ENCODE results near the gene CLCN2.
A peak's percentile ranks its signal among the peaks of the same experiment; 100 is the strongest.

The CLCN2 gene

GRCh38 chr3:184380627-184381260 is 19.3 kb upstream of the CLCN2 start:
- no peak for DNase-seq (ENCODE audit: low read depth, low spot score)

DNA sequence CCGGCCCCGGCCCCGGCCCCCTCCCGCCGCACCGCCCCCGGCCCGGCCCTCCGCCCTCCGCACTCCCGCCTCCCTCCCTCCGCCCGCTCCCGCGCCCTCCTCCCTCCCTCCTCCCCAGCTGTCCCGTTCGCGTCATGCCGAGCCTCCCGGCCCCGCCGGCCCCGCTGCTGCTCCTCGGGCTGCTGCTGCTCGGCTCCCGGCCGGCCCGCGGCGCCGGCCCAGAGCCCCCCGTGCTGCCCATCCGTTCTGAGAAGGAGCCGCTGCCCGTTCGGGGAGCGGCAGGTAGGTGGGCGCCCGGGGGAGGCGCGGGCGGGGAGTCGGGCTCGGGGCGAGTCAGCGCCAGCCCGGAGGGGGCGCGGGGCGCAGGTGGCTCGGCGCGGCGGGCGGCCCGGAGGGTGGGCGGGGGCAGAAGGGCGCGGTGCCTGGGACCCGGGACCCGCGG is 18.8 kb upstream of the CLCN2 start:
- DNase-seq (ENCODE audit: low read depth, low spot score) = no peak

DNA sequence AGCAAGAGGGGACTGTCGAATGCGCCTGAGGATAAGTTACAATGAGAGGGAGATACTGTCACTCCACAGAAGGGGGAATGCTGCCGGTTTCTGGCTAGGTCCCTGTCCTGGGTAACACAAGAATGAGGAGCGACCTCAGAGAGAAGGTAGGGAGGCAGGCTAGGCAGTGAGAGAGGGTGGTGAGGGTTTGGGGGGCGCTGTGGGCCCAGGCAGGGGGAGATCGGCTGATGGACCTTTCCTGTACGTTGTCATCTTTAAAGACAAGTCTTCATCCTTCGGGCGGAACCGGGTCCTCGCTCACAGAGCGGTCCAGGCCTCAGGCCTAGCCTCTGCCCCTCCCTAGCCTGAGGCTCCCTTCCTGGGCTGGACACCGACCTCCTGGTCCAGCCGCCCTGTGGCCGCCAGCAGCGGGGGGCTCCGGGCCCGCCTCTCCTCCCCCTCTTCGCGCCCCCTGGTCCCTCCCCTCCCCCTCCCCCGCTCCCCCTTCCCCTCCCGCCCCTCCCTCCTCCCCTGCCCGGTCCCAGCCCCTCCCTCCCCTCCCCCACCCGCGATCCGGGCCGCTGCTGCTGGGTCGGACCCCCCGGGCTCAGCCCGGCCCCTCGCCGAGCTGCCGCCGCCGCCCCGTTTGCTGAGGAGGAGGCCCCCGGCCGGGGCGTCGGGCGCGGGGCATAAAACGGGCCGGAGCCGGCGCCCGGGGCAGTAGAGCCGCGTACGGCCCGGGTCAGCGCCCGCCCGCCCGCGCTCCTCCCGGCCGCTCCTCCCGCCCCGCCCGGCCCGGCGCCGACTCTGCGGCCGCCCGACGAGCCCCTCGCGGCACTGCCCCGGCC is 18.2 kb upstream of the CLCN2 start, which contains the start of gene CHRD:
TSS of gene CHRD (plus strand) at position 697 of the 827 bp plus-strand sequence. CDS start 265 bp downstream, outside the sequence.
- DNase-seq (ENCODE audit: low read depth, low spot score) = no peak

GRCh38 chr3:184378651-184379357 is 17.4 kb upstream of the CLCN2 start:
- DNase-seq (ENCODE audit: low read depth, low spot score) = no peak

DNA sequence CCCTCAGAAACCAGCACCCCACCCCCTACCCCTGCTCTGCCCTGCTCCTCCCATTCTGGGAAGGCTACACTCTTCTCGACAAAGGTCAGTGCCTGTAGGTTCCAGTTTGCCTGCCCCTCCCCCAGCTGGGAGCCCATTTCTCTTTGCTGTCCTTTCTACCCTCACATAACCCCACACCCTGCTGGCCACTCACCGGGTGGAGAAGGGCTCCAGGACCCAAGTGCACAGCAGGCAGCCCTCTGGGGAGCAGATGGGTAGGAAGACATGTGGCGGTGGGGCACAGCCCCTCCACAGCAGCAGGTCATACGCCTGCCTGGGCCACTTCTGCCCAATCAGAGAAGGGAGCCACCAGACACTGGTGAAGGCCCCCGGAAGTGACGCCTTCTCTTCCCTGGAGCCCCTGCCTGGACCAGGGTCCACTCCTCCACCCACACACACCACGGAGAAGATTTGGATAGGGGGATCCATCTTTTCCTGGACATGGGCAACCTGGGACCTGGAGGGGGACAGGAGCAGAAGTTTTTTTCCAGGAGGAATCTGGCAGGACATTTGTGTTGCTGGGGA is 16.6 kb upstream of the CLCN2 start, which contains the start of gene THPO:
TSS of gene THPO (minus strand) at position 326 of the 564 bp plus-strand sequence. CDS start 1,948 bp downstream, outside the sequence.
- DNase-seq (ENCODE audit: low read depth, low spot score) = no peak

DNA sequence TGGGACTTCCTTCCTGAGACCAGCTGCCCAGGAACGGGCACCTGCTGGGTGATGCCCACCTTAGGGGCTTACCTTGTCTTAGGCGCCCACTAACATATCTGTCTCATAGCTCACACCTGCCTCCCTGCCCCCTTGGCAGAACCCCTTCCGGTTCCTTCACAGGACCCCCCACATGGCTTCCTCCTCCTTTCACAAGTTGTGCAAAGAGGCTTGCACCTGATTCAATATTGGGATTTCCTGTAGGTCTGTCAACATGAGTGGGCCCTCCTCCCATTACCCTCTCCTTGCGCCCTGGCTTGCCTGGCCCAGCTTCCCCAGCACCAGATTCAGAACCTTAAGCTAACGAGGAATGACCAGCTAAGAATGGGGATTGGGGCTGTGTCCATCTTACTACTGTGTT is 16.0 kb upstream of the CLCN2 start:
- no peak for DNase-seq (ENCODE audit: low read depth, low spot score)

DNA sequence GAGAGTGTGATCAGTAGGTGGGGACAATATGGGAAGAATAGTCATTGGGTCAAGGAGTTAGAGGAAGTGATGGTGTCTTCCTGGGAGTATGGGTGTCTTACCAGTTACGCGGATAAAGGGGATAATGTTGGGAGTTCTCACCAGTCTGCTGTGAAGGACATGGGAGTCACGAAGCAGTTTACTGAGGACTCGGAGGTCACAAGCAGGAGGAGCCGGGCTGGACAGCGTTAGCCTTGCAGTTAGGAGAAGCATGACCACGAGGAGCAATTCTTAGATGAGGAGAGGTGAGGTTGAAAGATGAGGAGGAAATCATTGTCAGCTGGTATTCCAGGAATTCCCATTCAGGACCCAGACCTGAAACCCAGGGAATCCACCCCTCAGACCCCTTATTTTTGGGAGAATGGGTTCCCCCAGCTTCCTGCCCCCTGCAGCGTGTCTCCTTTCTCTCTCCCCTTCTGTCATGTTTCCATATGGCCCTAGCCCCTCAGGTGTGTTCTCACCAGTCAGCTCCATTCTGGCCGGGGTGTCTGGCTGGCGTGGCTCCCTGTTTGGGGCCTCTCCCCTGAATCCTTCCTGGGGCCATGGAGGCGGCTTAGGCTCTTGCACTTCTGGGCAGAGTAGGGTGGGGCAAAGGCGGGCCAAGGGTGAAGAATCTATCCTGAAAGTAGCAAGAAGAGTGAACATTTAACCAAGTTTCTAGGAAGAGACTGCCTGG is 14.5 kb upstream of the CLCN2 start:
- DNase-seq (ENCODE audit: low read depth, low spot score) = no peak

DNA sequence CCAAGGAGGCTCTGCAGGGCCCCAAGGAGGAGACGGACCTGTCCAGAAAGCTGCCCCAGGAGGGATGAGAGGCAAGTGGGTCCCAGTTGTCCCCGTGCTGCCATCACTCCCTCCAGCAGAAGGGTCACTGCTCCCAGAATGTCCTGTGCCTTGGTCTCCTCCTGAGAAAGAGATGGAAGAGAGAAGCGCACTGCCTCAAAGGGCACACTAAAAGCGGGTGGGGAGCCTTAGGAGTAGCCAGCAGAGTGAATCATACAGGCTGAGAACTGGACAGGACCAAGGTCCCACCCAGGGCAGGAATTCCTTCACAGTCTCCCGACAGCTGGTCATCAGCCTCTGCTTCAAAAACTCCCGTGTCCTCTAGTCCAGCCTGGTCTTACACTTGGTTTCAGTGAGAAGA is 12.0 kb upstream of the CLCN2 start:
- DNase-seq (ENCODE audit: low read depth, low spot score) = no peak

DNA sequence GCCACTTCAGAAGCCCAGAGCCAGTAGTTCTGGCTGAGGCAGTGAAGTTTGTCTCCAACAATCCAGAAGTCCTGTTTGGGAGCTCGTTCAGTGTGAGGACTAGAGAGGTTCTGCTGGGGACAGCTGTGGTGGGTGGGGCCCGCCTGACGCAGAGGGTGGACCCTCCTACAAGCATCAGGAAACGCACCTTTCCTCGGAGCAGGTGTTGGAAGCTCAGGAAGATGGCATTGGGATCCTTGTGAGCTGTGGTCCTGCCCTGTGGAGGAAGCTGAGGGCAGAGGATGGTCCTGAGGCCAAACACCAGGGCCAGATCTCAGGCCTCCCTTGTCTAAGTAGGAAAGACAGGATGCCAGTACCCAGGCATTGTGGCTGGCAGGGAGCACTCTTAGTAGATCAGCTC is 11.5 kb upstream of the CLCN2 start:
- no peak for DNase-seq (ENCODE audit: low read depth, low spot score)

GRCh38 chr3:184372296-184372821 is 11.0 kb upstream of the CLCN2 start:
- DNase-seq (ENCODE audit: low read depth, low spot score) = no peak

GRCh38 chr3:184371570-184372018 is 10.2 kb upstream of the CLCN2 start:
- peak; percentile 83 for DNase-seq (ENCODE audit: low read depth, low spot score)

DNA sequence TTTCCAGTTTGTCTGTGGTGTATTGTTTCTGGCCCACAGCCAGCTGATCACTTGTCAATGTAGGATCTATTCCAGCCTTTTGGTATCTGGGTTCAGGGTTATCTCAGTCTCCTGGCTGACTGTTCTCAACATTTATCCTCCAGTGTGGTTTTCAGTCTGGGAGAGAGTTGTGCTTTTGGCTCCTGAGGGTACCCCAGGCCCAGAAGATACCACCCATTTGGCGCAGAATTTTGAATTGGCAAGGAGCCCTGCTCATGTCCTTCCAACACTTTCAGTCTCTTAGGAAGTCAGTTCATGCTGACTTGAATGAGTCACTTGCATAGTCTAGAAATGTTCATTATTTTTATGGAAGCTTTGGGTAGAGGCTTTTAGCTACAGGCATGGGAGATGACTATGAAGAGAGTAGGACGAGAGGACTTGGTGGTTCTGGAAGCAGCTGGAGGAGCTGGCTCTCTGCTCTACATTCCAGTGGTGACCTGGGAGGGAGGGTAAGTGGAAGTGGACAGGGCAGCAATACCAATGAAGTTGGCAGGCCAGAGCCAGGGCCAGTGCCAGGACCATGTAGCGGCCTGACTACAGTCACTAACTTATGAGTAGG is 7.3 kb upstream of the CLCN2 start:
- DNase-seq (ENCODE audit: low read depth, low spot score) = no peak

- DNase-seq (ENCODE audit: low read depth, low spot score) = no peak
Observed at GRCh38 chr3:184368116-184368515, 6.7 kb upstream of the CLCN2 start.

- no peak for DNase-seq (ENCODE audit: low read depth, low spot score)
Observed at GRCh38 chr3:184366619-184367289, 5.3 kb upstream of the CLCN2 start.

DNA sequence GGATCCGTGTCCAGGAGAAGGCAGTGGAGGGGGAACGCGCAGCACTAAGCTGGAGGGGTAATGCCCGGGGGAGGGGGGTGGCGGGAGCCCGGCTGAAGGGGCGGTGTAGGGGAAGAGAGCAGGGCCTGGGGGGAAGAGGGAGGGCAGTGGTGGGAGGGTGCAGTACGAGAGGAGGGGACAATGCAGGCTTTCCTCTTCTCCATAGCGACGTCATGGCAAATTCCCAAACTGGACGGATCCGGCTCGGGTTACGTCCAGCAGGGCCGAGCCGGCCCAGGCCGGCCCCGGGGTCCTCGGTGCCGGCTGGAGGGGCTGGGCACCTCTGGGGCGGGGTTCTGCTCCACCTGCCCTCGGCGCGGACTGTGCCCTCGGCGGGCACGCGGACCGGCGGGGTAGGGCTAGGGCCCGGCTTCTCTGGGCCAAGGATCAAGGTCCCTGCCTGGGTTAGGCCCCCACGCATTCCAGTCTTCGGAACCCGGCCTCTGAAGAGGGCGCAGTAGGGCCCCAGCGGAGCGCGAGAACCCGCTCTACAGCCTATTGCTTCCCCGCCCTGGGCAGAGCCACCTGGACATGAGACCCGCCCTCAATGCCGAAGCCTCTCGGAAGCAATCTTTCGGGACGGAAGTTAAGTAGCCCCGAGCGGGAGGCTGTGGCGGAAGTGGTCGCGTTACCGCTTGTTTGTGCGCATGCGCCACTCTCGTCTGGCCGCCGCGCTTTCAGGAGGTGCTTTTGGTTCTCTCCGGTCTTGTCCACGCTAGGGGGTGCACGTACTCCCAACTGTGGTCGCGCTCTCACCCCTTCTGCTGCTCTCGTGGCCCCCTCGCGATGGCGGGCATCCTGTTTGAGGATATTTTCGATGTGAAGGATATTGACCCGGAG is 1.5 kb upstream of the CLCN2 start:
- DNase-seq (ENCODE audit: low read depth, low spot score) = peak; percentile 90

- no peak for DNase-seq (ENCODE audit: low read depth, low spot score)
Observed at GRCh38 chr3:184361932-184362667, 695 bp upstream of the CLCN2 start.

DNA sequence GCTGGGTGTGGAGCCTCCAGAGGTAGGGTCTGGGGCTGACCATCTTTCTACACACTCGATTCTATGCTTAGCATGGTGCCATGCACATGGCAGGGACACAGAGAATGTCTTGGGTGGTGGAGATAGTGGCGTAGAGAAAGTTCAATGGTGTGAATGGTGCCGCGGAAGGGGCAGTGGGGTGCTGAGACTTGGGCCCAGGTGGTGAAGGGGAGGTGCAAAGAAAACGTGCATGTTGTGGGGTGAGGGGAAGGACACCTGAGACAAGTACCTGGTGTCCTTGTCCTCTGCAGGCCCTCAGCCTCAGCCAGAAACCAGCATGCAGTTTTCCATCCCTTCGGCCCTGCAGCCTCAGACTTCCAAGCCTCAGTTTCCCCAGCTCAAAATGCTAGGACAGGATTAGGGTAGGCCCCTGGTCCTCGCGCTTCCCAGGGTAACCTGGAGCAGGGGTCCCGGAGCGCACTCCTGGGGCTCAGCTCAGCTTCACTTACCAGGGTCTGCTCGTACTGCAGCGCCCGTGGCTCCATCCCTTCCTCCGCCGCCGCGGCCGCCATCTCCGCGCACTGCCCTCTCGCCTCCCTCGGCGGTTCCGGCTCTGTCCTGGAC is 375 bp downstream of the CLCN2 start:
- no peak for DNase-seq (ENCODE audit: low read depth, low spot score)
